ENCODE results near the gene NME9. TPM values are rescaled to one million over a fixed set of nuclear protein-coding genes. Genes with fewer than 3 reads are reported as not detected.

NME9 gene
- total and polyA plus RNA-seq, 2 of the 4 experiments (the other 2 are of a cell fraction): not detected

GRCh38 chr3:138329984-138330293 is 288 bp upstream of the NME9 start:
- dilution Hi-C loops (cut with HindIII; ENCODE audit: low sequenced_read_pairs, unreplicated experiment) (no loop called here), in situ Hi-C loops (cut with MboI; ENCODE audit: low sequenced_read_pairs) (loop anchor here (5.0 kb wide), 1 partner anchor 92 kb away; no protein-coding TSS in a partner anchor), intact Hi-C loops (cut with micrococcal nuclease) (loop anchor here (5.0 kb wide), 2 partner anchors 143 to 592 kb away; partner anchors contain the start of gene ARMC8)
- Histone ChIP-seq H3K56ac (ENCODE audit: extremely low read depth, insufficient read depth, low read length) (no peak overlapping the region), H4K91ac (ENCODE audit: insufficient read depth, low read depth, low read length) (no peak overlapping the region), H3K27me3 (ENCODE audit: control insufficient read depth, insufficient read depth, low read length) (peaks cover 5% of the 10 kb centered on the region), H3K14ac (replicated peaks; ENCODE audit: low read depth, low read length) (no peak overlapping the region), H2AK5ac (ENCODE audit: low read depth, low read length) (no peak overlapping the region), H3K9ac (ENCODE audit: low read depth, low read length) (no peak overlapping the region), H2BK120ac (ENCODE audit: low read depth, low read length) (no peak overlapping the region), H3K27ac (ENCODE audit: insufficient read depth, low read length) (no peak overlapping the region), H3K4me3 (ENCODE audit: insufficient read depth, low read depth, low read length) (peak overlapping the region; percentile 62), H3K23ac (ENCODE audit: low read depth, low read length) (no peak overlapping the region), H3K4me1 (ENCODE audit: control insufficient read depth, insufficient read depth, low read length) (no peaks in the 10 kb centered on the region), H2AFZ (replicated peaks; ENCODE audit: low read length, poor library complexity) (peak overlapping the region; percentile 92), H4K20me1 (ENCODE audit: insufficient read depth, low read length) (no peaks in the 10 kb centered on the region), H4K8ac (ENCODE audit: low read depth in 2 of 2, low read length in 2 of 2) (no peak overlapping the region), H3K79me1 (ENCODE audit: low read depth in 1 of 2, low read length in 2 of 2) (no peaks in the 10 kb centered on the region), H3K18ac (ENCODE audit: low read depth, low read length) (no peak overlapping the region), H2BK20ac (ENCODE audit: low read depth, low read length) (no peak overlapping the region), H3K9me3 (ENCODE audit: control insufficient read depth, insufficient read depth, low read length) (no peaks in the 10 kb centered on the region), H3K36me3 (ENCODE audit: control insufficient read depth, insufficient read depth, low read length) (no peaks in the 10 kb centered on the region), H3K4me2 (ENCODE audit: low read depth, low read length) (peak overlapping the region; percentile 85), H4K5ac (ENCODE audit: low read depth, low read length) (no peak overlapping the region), H3K9me1 (ENCODE audit: insufficient read depth, low read length) (no peaks in the 10 kb centered on the region), H2AK9ac (replicated peaks; ENCODE audit: low read depth, low read length, poor library complexity) (no peak overlapping the region), H2BK15ac (ENCODE audit: low read depth, low read length) (no peak overlapping the region), H3K4ac (ENCODE audit: low read depth, low read length) (no peak overlapping the region), H2BK5ac (ENCODE audit: low read depth, low read length, poor library complexity, severe bottlenecking) (no peak overlapping the region)
- BruUV-seq (replicated peaks): no TSS peak
- TF ChIP-seq SMC3 (IDR thresholded peaks at IDR 0.05; ENCODE audit: low read depth, low read length) (no peak), RFX5 (IDR thresholded peaks at IDR 0.05; ENCODE audit: low read depth, low read length) (no peak), RAD21 (IDR thresholded peaks at IDR 0.05; ENCODE audit: low read length) (no peak), POLR2A (IDR thresholded peaks at IDR 0.05; ENCODE audit: low read depth, low read length) (no peak), FOS (IDR thresholded peaks at IDR 0.05; ENCODE audit: low read depth, low read length) (no peak), BHLHE40 (IDR thresholded peaks at IDR 0.05; ENCODE audit: low read depth, low read length) (no peak), CEBPB (IDR thresholded peaks at IDR 0.05; ENCODE audit: low read depth, low read length) (no peak), RCOR1 (IDR thresholded peaks at IDR 0.05; ENCODE audit: insufficient replicate concordance, low read length) (no peak), MAFK (IDR thresholded peaks at IDR 0.05; ENCODE audit: low read depth, low read length) (no peak), MAZ (IDR thresholded peaks at IDR 0.05; ENCODE audit: borderline replicate concordance, low read depth, low read length) (no peak), USF2 (IDR thresholded peaks at IDR 0.05; ENCODE audit: low read depth, low read length) (no peak), CHD1 (IDR thresholded peaks at IDR 0.05; ENCODE audit: low read depth, low read length) (no peak), ELK1 (IDR thresholded peaks at IDR 0.05; ENCODE audit: borderline replicate concordance, low read depth, low read length) (no peak), MXI1 (IDR thresholded peaks at IDR 0.05; ENCODE audit: borderline replicate concordance, low read depth, low read length) (no peak), NFE2L2 (IDR thresholded peaks at IDR 0.05; ENCODE audit: low read depth, low read length) (no peak), CTCF (conservative IDR thresholded peaks at IDR 0.05; ENCODE audit: low read depth, low read length) (no peak)
- ATAC-seq (ENCODE audit: low read depth) (no peak), DNase-seq (no peak)
- POLR2A ChIA-PET (ENCODE audit: unreplicated experiment): no interaction called here
- CTCF ChIA-PET: interaction anchor here (1.0 kb wide), 1 partner anchor 96 kb away, joined by 3 read pairs; no protein-coding TSS in a partner anchor
- 0% methylated on average over 2 of the region's 7 CpGs; no CpG with 5 or more reads in 1 of the 2 experiments for WGBS, 2 experiments (ENCODE audit: extremely low coverage in 2 of 2, insufficient read length in 1 of 2)

Data from IMR-90 (cell line).